Sigmoid colon (tissue), 7 donors: ENCODE results near the gene CACNB2. TPM values are rescaled to one million over a fixed set of nuclear protein-coding genes. Genes with fewer than 3 reads are reported as not detected.

ENCODE experiments used
- DNase-seq: peaks from one replicate; pipeline ENCODE4 v3.0.0-alpha.2; 2019
- H3K27ac ChIP-seq, 4 donors: fragments of 200-600 bp; sonication (generic); one replicate each; pipeline ENCODE4 v1.5.1; 2016 to 2019; ENCODE audit warnings: mild to moderate bottlenecking in 1 of 4
- H3K27me3 ChIP-seq, 3 donors: fragments of 200-600 bp; sonication (generic); one replicate each; pipeline ENCODE4 v1.5.1; 2019; ENCODE audit warnings: mild to moderate bottlenecking in 1 of 3
- H3K36me3 ChIP-seq, 4 donors: fragments of 200-600 bp; sonication (generic); one replicate each; pipeline ENCODE4 v1.5.1; 2016 to 2019
- H3K4me1 ChIP-seq, 4 donors: fragments of 200-600 bp; sonication (generic); one replicate each; pipeline ENCODE4 v1.5.1; 2017 to 2019
- H3K4me3 ChIP-seq, 4 donors: fragments of 200-600 bp; sonication (generic); one replicate each; pipeline ENCODE4 v1.5.1; 2017 to 2019; ENCODE audit warnings: mild to moderate bottlenecking in 2 of 4, moderate library complexity in 1 of 4
- H3K9me3 ChIP-seq, 4 donors: fragments of 200-600 bp in 3 of 4; sonication (generic) in 3 of 4; one replicate each; pipeline versions ENCODE4 v1.5.1 to v1.6.1; 2013 to 2019
- CTCF ChIP-seq, 4 experiments: fragments of 450-650 bp in 3 of 4; fragments of 200-600 bp in 1 of 4; IDR thresholded peaks; one replicate each; pipeline ENCODE4 v1.5.1; 2016 to 2019; ENCODE audit warnings: antibody characterized with exemption in 4 of 4, mild to moderate bottlenecking in 3 of 4, moderate library complexity in 2 of 4
- EP300 ChIP-seq, 4 donors: sonication (generic); formaldehyde crosslinking; IDR thresholded peaks; one replicate each; pipeline ENCODE4 v1.6.1; 2017; ENCODE audit warnings: antibody characterized with exemption in 4 of 4
- POLR2A ChIP-seq, 2 donors: fragments of 450-650 bp; IDR thresholded peaks; one replicate each; pipeline ENCODE4 v1.6.1; 2016; ENCODE audit warnings: antibody characterized with exemption in 2 of 2, mild to moderate bottlenecking in 2 of 2, moderate library complexity in 2 of 2
- POLR2AphosphoS5 ChIP-seq, 4 donors: sonication (generic); formaldehyde crosslinking; IDR thresholded peaks; one replicate each; pipeline ENCODE4 v1.6.1; 2017; ENCODE audit warnings: antibody characterized with exemption in 4 of 4
- WGBS, 2 donors: extraction: QIAGEN DNeasy Blood & Tissue Kit; methylation state at CpG; one replicate each; pipeline ENCODE4 v1.1.7; 2013; 5-methylcytosine and 5-hydroxymethylcytosine counted together
- intact Hi-C: fragments of 100-400 bp; cut with DNase I; formaldehyde crosslinking; loops from one replicate; pipeline ENCODE4 v1.15.1; 2023
- polyA plus RNA-seq, 3 donors: library from polyadenylated mRNA; stranded (reverse); fragments of 200-250 nt; gene quantifications; one replicate each; pipeline ENCODE4 v1.2.3, GENCODE V29; 2013
- total RNA-seq, 4 donors: library from RNA; depleted of rRNA; stranded (reverse); fragments of >200 nt; gene quantifications; one replicate each; pipeline ENCODE4 v1.1.0, GENCODE V29; 2016
- donor health status: healthy with polysubstance abuse.
- donor health status: Bipolar disorder and iron deficiency.
- donor health status: healthy.

CACNB2 gene
- total and polyA plus RNA-seq, 7 donors, result 1.2 to 85.3 (median 36.0) TPM

DNA sequence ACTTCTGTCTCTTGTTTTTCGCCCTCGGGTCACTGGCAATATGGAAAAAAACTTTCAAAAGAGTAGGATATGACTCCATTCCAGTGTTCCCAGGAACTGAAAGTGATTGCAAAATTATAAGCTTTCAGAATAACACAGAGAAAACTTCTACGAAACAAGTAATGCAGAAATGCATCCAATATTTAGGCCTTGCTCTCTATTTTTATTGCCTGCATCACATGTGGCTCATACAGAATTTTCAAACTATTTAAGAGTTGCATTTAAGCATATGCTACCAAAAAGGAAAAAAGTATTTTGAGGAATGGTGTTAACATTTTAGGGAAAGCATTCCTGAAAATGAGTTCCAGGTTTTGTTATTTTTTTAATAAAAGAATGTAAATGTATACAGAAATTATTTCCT is 228.0 kb downstream of the CACNB2 start:
- no peak for DNase-seq
- Histone ChIP-seq H3K4me3 (no peak overlapping the region), H3K36me3 (no peaks in the 10 kb centered on the region), H3K27me3 (no peaks in the 10 kb centered on the region), H3K4me1 (peaks cover 0 to 26% (median 3%) of the 10 kb centered on the region in 4 donors), H3K27ac (peak overlapping the region in 2 of 4 donors; percentile 3 to 50), H3K9me3 (no peaks in the 10 kb centered on the region)
- WGBS, 2 donors, result 77 to 83% methylated on average over 3 of the region's 3 CpGs
- intact Hi-C loops, result no loop called here
- TF ChIP-seq POLR2A (IDR thresholded peaks at IDR 0.05), result no peak
- no peak for TF ChIP-seq EP300 (IDR thresholded peaks at IDR 0.05)
- no peak for TF ChIP-seq POLR2AphosphoS5 (IDR thresholded peaks at IDR 0.05)
- no peak for TF ChIP-seq CTCF (IDR thresholded peaks at IDR 0.05)

DNA sequence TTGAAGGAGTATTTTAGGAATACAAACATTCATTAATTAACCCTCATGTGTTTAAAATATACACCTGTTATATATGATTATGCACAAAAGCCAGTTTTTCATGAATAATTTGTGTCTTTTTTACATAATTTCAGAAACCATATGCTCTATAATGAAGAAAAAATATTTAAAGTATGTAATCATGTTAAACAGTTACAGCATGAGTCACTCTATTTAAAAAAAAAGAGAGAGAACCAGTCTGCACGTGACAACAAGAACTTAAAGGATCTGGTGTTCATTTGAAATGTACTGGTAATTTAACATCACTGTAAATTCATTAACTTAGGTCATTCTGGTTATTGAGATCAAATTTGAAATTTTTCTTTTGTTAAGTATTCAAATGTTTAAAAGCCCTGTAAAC is 228.5 kb downstream of the CACNB2 start:
- DNase-seq, result no peak
- H3K9me3 ChIP-seq, result no peaks in the 10 kb centered on the region
- no peaks in the 10 kb centered on the region for H3K27me3 ChIP-seq
- no peak overlapping the region for H3K27ac ChIP-seq
- no peaks in the 10 kb centered on the region for H3K36me3 ChIP-seq
- peaks cover 0 to 26% (median 3%) of the 10 kb centered on the region in 4 donors for H3K4me1 ChIP-seq
- no peak overlapping the region for H3K4me3 ChIP-seq
- intact Hi-C loops, result no loop called here
- TF ChIP-seq EP300 (IDR thresholded peaks at IDR 0.05), result no peak
- no peak for TF ChIP-seq POLR2A (IDR thresholded peaks at IDR 0.05)
- no peak for TF ChIP-seq CTCF (IDR thresholded peaks at IDR 0.05)
- no peak for TF ChIP-seq POLR2AphosphoS5 (IDR thresholded peaks at IDR 0.05)
- WGBS, 2 donors, result 12 to 38% methylated on average over 1 of the region's 1 CpG

DNA sequence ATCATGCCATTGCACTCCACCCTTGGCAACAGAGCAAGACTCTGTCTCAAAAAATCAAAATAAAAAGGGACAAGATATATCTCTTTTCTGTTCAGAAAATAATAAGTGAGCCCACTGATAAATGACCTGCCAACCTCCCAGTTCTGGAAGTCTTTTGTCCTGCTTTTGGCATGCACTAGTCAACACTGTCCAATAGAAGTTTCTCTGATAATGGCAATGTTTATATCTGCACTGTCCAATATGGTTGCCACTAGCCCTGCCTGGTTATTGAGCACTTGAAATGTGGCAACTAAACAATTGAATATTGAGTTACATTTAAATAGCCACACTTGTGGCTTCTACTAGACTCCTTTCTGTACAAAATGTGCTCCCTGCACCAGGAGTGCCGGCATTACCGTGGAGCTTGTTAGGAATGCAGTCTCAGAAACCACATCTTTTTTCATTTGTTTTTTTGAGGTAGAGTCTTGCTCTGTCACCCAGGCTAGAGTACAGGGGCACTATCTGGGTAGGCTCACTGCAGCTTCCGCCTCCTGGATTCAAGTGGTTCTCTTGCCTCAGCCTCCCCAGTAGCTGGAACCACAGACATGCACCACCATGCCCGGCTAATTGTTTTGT is 229.7 kb downstream of the CACNB2 start:
- intact Hi-C loops, result no loop called here
- TF ChIP-seq POLR2A (IDR thresholded peaks at IDR 0.05), result no peak
- TF ChIP-seq CTCF (IDR thresholded peaks at IDR 0.05), result no peak
- no peak for TF ChIP-seq POLR2AphosphoS5 (IDR thresholded peaks at IDR 0.05)
- TF ChIP-seq EP300 (IDR thresholded peaks at IDR 0.05), result no peak
- no peaks in the 10 kb centered on the region for H3K9me3 ChIP-seq
- H3K36me3 ChIP-seq, result no peaks in the 10 kb centered on the region
- no peak overlapping the region for H3K27ac ChIP-seq
- WGBS, 2 donors, result 95 to 98% methylated on average over 4 of the region's 4 CpGs
- H3K4me3 ChIP-seq, result no peak overlapping the region
- no peak for DNase-seq
- no peaks in the 10 kb centered on the region for H3K27me3 ChIP-seq
- H3K4me1 ChIP-seq, result peaks cover 0 to 26% (median 3%) of the 10 kb centered on the region in 4 donors

DNA sequence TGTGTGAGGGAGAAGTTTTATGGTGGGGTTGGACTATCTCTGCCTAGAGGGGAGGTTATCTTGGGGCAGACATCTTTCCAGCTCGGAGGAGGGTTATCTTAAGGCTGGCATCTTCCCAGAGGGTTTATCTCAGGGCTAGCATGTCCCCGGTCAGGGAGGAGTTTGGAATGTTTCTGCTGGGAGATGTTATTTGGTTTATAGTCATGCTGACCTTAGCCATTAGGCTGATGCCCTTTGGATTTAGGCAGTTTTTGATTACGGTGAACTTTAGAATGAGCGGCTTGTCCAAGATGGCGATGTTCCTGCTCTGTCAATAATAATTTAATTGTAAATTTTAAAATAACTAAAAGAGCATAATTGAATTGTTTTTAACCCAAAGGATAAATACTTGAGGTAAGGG is 236.4 kb downstream of the CACNB2 start:
- WGBS, 2 donors, result 75 to 80% methylated on average over 5 of the region's 5 CpGs
- DNase-seq, result no peak

More for the DNA sequence above, 236.4 kb downstream of the CACNB2 start:
- H3K4me1 ChIP-seq, result peaks cover 0 to 17% (median 7%) of the 10 kb centered on the region in 4 donors
- H3K36me3 ChIP-seq, result no peaks in the 10 kb centered on the region
- no peaks in the 10 kb centered on the region for H3K9me3 ChIP-seq
- intact Hi-C loops, result no loop called here
- no peak overlapping the region for H3K27ac ChIP-seq
- no peaks in the 10 kb centered on the region for H3K27me3 ChIP-seq
- TF ChIP-seq EP300 (IDR thresholded peaks at IDR 0.05) (no peak), CTCF (IDR thresholded peaks at IDR 0.05) (no peak), POLR2AphosphoS5 (IDR thresholded peaks at IDR 0.05) (no peak), POLR2A (IDR thresholded peaks at IDR 0.05) (no peak)
- H3K4me3 ChIP-seq, result no peak overlapping the region
